HepG2 (cell line): ENCODE results near the gene P2RX3. TPM values are rescaled to one million over a fixed set of nuclear protein-coding genes. Genes with fewer than 3 reads are reported as not detected.

Source experiments
- E2F2 ChIP-seq: sonication (generic); formaldehyde crosslinking; IDR thresholded peaks from 2 replicates; pipeline ENCODE4 v1.4.0; 2020; ENCODE audit warnings: missing genetic modification reagents, borderline replicate concordance
- FOSL2 ChIP-seq: sonication (generic); formaldehyde crosslinking; IDR thresholded peaks from 2 replicates; pipeline ENCODE4 v1.4.0; 2020; ENCODE audit warnings: missing genetic modification reagents
- GLI4 ChIP-seq: sonication (generic); formaldehyde crosslinking; IDR thresholded peaks from 2 replicates; pipeline ENCODE4 v1.5.1; 2020; ENCODE audit warnings: missing genetic modification reagents, mild to moderate bottlenecking, moderate library complexity, borderline replicate concordance
- KAT7 ChIP-seq: IDR thresholded peaks from 2 replicates; pipeline ENCODE4 v1.6.1; 2018; ENCODE audit warnings: borderline replicate concordance, missing compliant biosample characterization
- NCOA2 ChIP-seq: sonication (generic); formaldehyde crosslinking; IDR thresholded peaks from 2 replicates; pipeline ENCODE4 v1.8.0; 2022; ENCODE audit warnings: inconsistent platforms
- NFATC3 ChIP-seq: sonication (generic); formaldehyde crosslinking; IDR thresholded peaks from 2 replicates; pipeline ENCODE4 v1.5.1; 2020; ENCODE audit warnings: mild to moderate bottlenecking, missing genetic modification reagents
- PATZ1 ChIP-seq: sonication (generic); formaldehyde crosslinking; IDR thresholded peaks from 2 replicates; pipeline ENCODE4 v1.4.0; 2020; ENCODE audit warnings: missing genetic modification reagents
- PITX1 ChIP-seq: sonication (generic); formaldehyde crosslinking; IDR thresholded peaks from 2 replicates; pipeline ENCODE4 v1.5.1; 2020; ENCODE audit warnings: mild to moderate bottlenecking, missing genetic modification reagents
- POGZ ChIP-seq: sonication (generic); formaldehyde crosslinking; IDR thresholded peaks from 2 replicates; pipeline ENCODE4 v1.4.0; 2020; ENCODE audit warnings: mild to moderate bottlenecking, missing genetic modification reagents
- SPEN ChIP-seq: sonication (generic); formaldehyde crosslinking; IDR thresholded peaks from 2 replicates; pipeline ENCODE4 v1.5.1; 2020; ENCODE audit warnings: low read depth, mild to moderate bottlenecking, missing genetic modification reagents
- SRSF4 ChIP-seq: fragments of 200-400 bp; formaldehyde crosslinking; IDR thresholded peaks from one replicate; pipeline ENCODE4 v1.6.1; 2018; ENCODE audit warnings: mild to moderate bottlenecking, low read depth, low read length, moderate library complexity; ENCODE audit not compliant: poor library complexity, severe bottlenecking
- ZBTB38 ChIP-seq: sonication (generic); formaldehyde crosslinking; IDR thresholded peaks from 2 replicates; pipeline ENCODE4 v1.5.1; 2020; ENCODE audit warnings: mild to moderate bottlenecking, missing genetic modification reagents
- ZFP36L1 ChIP-seq: sonication (generic); formaldehyde crosslinking; IDR thresholded peaks from 2 replicates; pipeline ENCODE4 v1.8.0; 2022; ENCODE audit warnings: mild to moderate bottlenecking, missing genetic modification reagents, moderate library complexity
- ZNF12 ChIP-seq: sonication (generic); formaldehyde crosslinking; IDR thresholded peaks from 2 replicates; pipeline ENCODE4 v1.5.0; 2020; ENCODE audit warnings: missing genetic modification reagents
- ZNF143 ChIP-seq: sonication (generic); formaldehyde crosslinking; IDR thresholded peaks from 2 replicates; pipeline ENCODE4 v1.4.0; 2020; ENCODE audit warnings: missing genetic modification reagents
- ZNF180 ChIP-seq: sonication (generic); formaldehyde crosslinking; IDR thresholded peaks from 2 replicates; pipeline ENCODE4 v1.4.0; 2020; ENCODE audit warnings: low read depth, missing genetic modification reagents, borderline replicate concordance
- ZNF274 ChIP-seq: sonication (generic); formaldehyde crosslinking; IDR thresholded peaks from 2 replicates; pipeline ENCODE4 v1.5.1; 2020; ENCODE audit warnings: mild to moderate bottlenecking, missing genetic modification reagents
- ZNF552 ChIP-seq: sonication (generic); formaldehyde crosslinking; IDR thresholded peaks from 2 replicates; pipeline ENCODE4 v1.9.0; 2022; ENCODE audit warnings: missing genetic modification reagents, mild to moderate bottlenecking, borderline replicate concordance
- ZNF646 ChIP-seq: sonication (generic); formaldehyde crosslinking; IDR thresholded peaks from 2 replicates; pipeline ENCODE4 v1.9.0; 2021; ENCODE audit warnings: mild to moderate bottlenecking, missing genetic modification reagents
- polyA plus RNA-seq, 8 experiments: library from polyadenylated mRNA; depleted of rRNA in 3 of 8; stranded (reverse) in 7 of 8; unstranded in 1 of 8; fragments of >200 nt; fragmentation: Illumina TruSeq in 4 of 8; extraction: Trizol in 4 of 8; gene quantifications; 2 replicates each; pipeline versions ENCODE4 v1.2.1 to v1.2.3, GENCODE V29; 2011 to 2016; ENCODE audit warnings: low read depth in 4 of 8, missing spikeins in 1 of 8, mixed read lengths in 1 of 8; ENCODE audit not compliant: insufficient read depth in 1 of 8
- total RNA-seq, 5 experiments: library from RNA; depleted of rRNA; stranded (reverse); fragments of >200 nt; fragmentation: Illumina TruSeq; extraction: Trizol; gene quantifications; 2 replicates each; pipeline ENCODE4 v1.2.3, GENCODE V29; 2016; ENCODE audit warnings: low read depth in 1 of 5

The P2RX3 gene
- total and polyA plus RNA-seq, 2 of the 13 experiments (the other 11 are each of a cell fraction or from before 2014, with no cell fraction given) = 0.08 TPM; not detected in 1

- TF ChIP-seq ZNF646 (CRISPR knock-in tag) = no peak
- no peak for TF ChIP-seq ZNF552 (CRISPR knock-in tag)
- no peak for TF ChIP-seq E2F2 (CRISPR knock-in tag)
- TF ChIP-seq ZNF180 = no peak
- TF ChIP-seq PITX1 (CRISPR knock-in tag) = 0 out of 2 replicates have a peak, but pooled peaks have one; percentile 8
- 0 out of 2 replicates have a peak, but pooled peaks have one; percentile 46 for TF ChIP-seq ZNF274 (CRISPR knock-in tag)
- TF ChIP-seq PATZ1 (CRISPR knock-in tag) = peak; percentile 68; the same call in 1 of the 2 replicates
- no peak for TF ChIP-seq KAT7 (CRISPR knock-in tag)
- no peak for TF ChIP-seq ZNF143 (CRISPR knock-in tag)
- peak; percentile 89 for TF ChIP-seq FOSL2
- peak; percentile 29; the same call in 1 of the 2 replicates for TF ChIP-seq NCOA2 (CRISPR knock-in tag)
- TF ChIP-seq SPEN (CRISPR knock-in tag) = no peak
- TF ChIP-seq POGZ (CRISPR knock-in tag) = no peak
- TF ChIP-seq ZFP36L1 (CRISPR knock-in tag) = no peak
- TF ChIP-seq ZBTB38 (CRISPR knock-in tag) = 0 out of 2 replicates have a peak, but pooled peaks have one; percentile 23
- TF ChIP-seq SRSF4 = no peak
- TF ChIP-seq ZNF12 (CRISPR knock-in tag) = no peak
- no peak for TF ChIP-seq GLI4
- TF ChIP-seq NFATC3 (CRISPR knock-in tag) = no peak
These were observed 26.8 kb upstream of the P2RX3 start (continued) for GRCh38 chr11:57311109-57311936.
